Natural killer cell (primary cell): ENCODE data around the gene SNX9. TPM values are rescaled to one million over a fixed set of nuclear protein-coding genes. Genes with fewer than 3 reads are reported as not detected.

Source experiments
- ATAC-seq, 3 donors: fragments of 150-1000 bp in 2 of 3; fragments of 200-7000 bp in 1 of 3; cut with Tn5 transposase; 1 replicate in 1 of 3; 2 replicates in 2 of 3; pipeline ENCODE4 v1.10.0; 2021; ENCODE audit warnings: mild to moderate bottlenecking in 2 of 3, moderate library complexity in 2 of 3
- DNase-seq, 2 donors: peaks; one replicate each; pipeline versions ENCODE4 v3.0.0 to v3.0.0-alpha.2; 2013 to 2021; ENCODE audit warnings: mixed read lengths in 1 of 2
- H3K27ac ChIP-seq: one replicate; pipeline ENCODE4 v1.5.1; 2013; ENCODE audit warnings: mild to moderate bottlenecking, low read length
- H3K27me3 ChIP-seq: one replicate; pipeline ENCODE4 v1.6.1; 2013; ENCODE audit warnings: low read length; ENCODE audit not compliant: control insufficient read depth, insufficient read depth
- H3K36me3 ChIP-seq: one replicate; pipeline ENCODE4 v1.6.1; 2013; ENCODE audit warnings: low read length; ENCODE audit not compliant: control insufficient read depth, insufficient read depth
- H3K4me1 ChIP-seq: one replicate; pipeline ENCODE4 v1.6.1; 2013; ENCODE audit warnings: low read length; ENCODE audit not compliant: control insufficient read depth, insufficient read depth
- H3K4me3 ChIP-seq: one replicate; pipeline ENCODE4 v1.5.1; 2013; ENCODE audit warnings: low read length
- H3K9me3 ChIP-seq: one replicate; pipeline ENCODE4 v1.6.1; 2013; ENCODE audit warnings: low read length; ENCODE audit not compliant: control insufficient read depth, insufficient read depth
- H3K27ac Mint-ChIP-seq, 2 donors: one replicate each; pipeline ENCODE4 v1.8.0; 2022; ENCODE audit warnings: mild to moderate bottlenecking in 2 of 2, mixed read lengths in 2 of 2, moderate library complexity in 1 of 2
- H3K27me3 Mint-ChIP-seq, 2 donors: one replicate each; pipeline ENCODE4 v1.8.0; 2022; ENCODE audit warnings: low read depth in 2 of 2, mixed read lengths in 2 of 2
- H3K36me3 Mint-ChIP-seq: one replicate; pipeline ENCODE4 v1.8.0; 2022; ENCODE audit warnings: mixed read lengths
- H3K4me1 Mint-ChIP-seq, 2 donors: one replicate each; pipeline ENCODE4 v1.8.0; 2022; ENCODE audit warnings: mixed read lengths in 2 of 2
- H3K4me3 Mint-ChIP-seq: one replicate; pipeline ENCODE4 v1.8.0; 2022; ENCODE audit warnings: mild to moderate bottlenecking, moderate library complexity, mixed read lengths
- H3K9me3 Mint-ChIP-seq, 2 donors: one replicate each; pipeline ENCODE4 v1.8.0; 2022; ENCODE audit warnings: mixed read lengths in 2 of 2
- CTCF ChIP-seq: fragments of 200-600 bp; IDR thresholded peaks from one replicate; pipeline ENCODE4 v1.8.0; 2022; ENCODE audit warnings: antibody characterized with exemption
- WGBS: methylation state at CpG from one replicate; pipeline ENCODE4 v1.1.7; 2013; ENCODE audit warnings: missing lambda C conversion rate; ENCODE audit not compliant: insufficient coverage; 5-methylcytosine and 5-hydroxymethylcytosine counted together
- intact Hi-C: fragments of 100-400 bp; cut with micrococcal nuclease; formaldehyde crosslinking; loops from one replicate; pipeline ENCODE4 v1.14.2; 2022
- total RNA-seq, 4 donors: library from RNA; stranded (reverse); fragments of 120-200 nt in 1 of 4; gene quantifications; one replicate each; pipeline versions ENCODE4 v1.2.3 to v1.2.4, GENCODE V29; 2013 to 2022

SNX9 gene
- total RNA-seq, 3 donors from 2014 or later (not counting 1 experiment from before 2014, with no cell fraction given), result 6.0 to 9.7 (median 7.3) TPM

- no peak for ATAC-seq
- no peak overlapping the region for H3K27ac Mint-ChIP-seq
- H3K27me3 ChIP-seq, result no peaks in the 10 kb centered on the region
- 94% methylated on average over 12 of the region's 12 CpGs for WGBS
- H3K36me3 ChIP-seq, result no peaks in the 10 kb centered on the region
- no peak overlapping the region for H3K27ac ChIP-seq
- H3K9me3 Mint-ChIP-seq, result peaks cover 7 to 10% of the 10 kb centered on the region in 2 donors
- TF ChIP-seq CTCF, result no peak
- H3K4me3 Mint-ChIP-seq, result no peak overlapping the region
- H3K36me3 Mint-ChIP-seq, result peaks cover 17% of the 10 kb centered on the region
- intact Hi-C loops, result no loop called here
- no peaks in the 10 kb centered on the region for H3K4me1 ChIP-seq
- H3K4me3 ChIP-seq, result no peak overlapping the region
- no peaks in the 10 kb centered on the region for H3K4me1 Mint-ChIP-seq
- H3K9me3 ChIP-seq, result peaks cover 14% of the 10 kb centered on the region
- DNase-seq, result no peak
- peaks cover 17 to 19% of the 10 kb centered on the region in 2 donors for H3K27me3 Mint-ChIP-seq
These were observed 133.2 kb downstream of the SNX9 start for GRCh38 chr6:157956171-157956730.

GRCh38 chr6:157959451-157960227 is 136.6 kb downstream of the SNX9 start:
- 83% methylated on average over 1 of the region's 1 CpG for WGBS
- H3K9me3 ChIP-seq, result peaks cover 14% of the 10 kb centered on the region
- Mint-ChIP-seq H3K27ac (no peak overlapping the region), H3K27me3 (peaks cover 9 to 12% of the 10 kb centered on the region in 2 donors), H3K36me3 (peaks cover 17% of the 10 kb centered on the region), H3K4me3 (no peak overlapping the region), H3K4me1 (peaks cover 14% of the 10 kb centered on the region in 2 donors), H3K9me3 (peaks cover 7 to 10% of the 10 kb centered on the region in 2 donors)
- no peaks in the 10 kb centered on the region for H3K27me3 ChIP-seq
- H3K4me3 ChIP-seq, result no peak overlapping the region
- H3K27ac ChIP-seq, result no peak overlapping the region
- no peak for DNase-seq
- TF ChIP-seq CTCF, result no peak
- intact Hi-C loops, result no loop called here
- no peaks in the 10 kb centered on the region for H3K4me1 ChIP-seq
- no peak for ATAC-seq
- no peaks in the 10 kb centered on the region for H3K36me3 ChIP-seq

GRCh38 chr6:157961153-157961831 is 138.2 kb downstream of the SNX9 start:
- Mint-ChIP-seq H3K4me3 (no peak overlapping the region), H3K9me3 (peaks cover 7 to 10% of the 10 kb centered on the region in 2 donors), H3K4me1 (peaks cover 14% of the 10 kb centered on the region in 2 donors), H3K36me3 (peaks cover 17% of the 10 kb centered on the region), H3K27me3 (peaks cover 6 to 9% of the 10 kb centered on the region in 2 donors), H3K27ac (no peak overlapping the region)
- DNase-seq (no peak), ATAC-seq (no peak)
- Histone ChIP-seq H3K9me3 (peaks cover 14% of the 10 kb centered on the region), H3K4me3 (no peak overlapping the region), H3K4me1 (no peaks in the 10 kb centered on the region), H3K27me3 (no peaks in the 10 kb centered on the region), H3K36me3 (no peaks in the 10 kb centered on the region), H3K27ac (no peak overlapping the region)
- WGBS, result 92% methylated on average over 4 of the region's 5 CpGs
- intact Hi-C loops, result no loop called here
- TF ChIP-seq CTCF, result no peak
